ENCODE results near the gene SH3RF1.

Gene SH3RF1

GRCh38 chr4:169059306-169060211 is 211.2 kb downstream of the SH3RF1 start:
- no peak for DNase-seq

DNA sequence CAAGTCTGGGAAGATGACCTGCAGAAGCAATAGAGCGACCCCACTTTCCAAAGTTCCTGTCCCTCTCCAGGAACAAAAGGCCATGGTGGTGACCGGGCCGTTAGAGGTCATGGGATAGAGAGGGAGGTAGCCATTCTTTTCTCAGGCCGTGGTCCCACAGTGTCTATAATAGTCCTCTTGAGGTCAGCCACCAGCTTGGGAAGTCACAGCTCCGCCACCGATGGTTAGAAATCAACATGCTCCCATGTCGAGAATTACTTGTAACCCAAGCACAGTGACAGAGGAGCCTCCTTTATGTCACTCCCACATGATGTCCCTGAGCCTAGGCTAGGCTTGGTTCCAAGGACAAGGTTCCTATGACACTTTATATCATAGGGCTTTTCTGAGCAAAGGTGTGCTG is 212.4 kb downstream of the SH3RF1 start:
- DNase-seq: no peak

DNA sequence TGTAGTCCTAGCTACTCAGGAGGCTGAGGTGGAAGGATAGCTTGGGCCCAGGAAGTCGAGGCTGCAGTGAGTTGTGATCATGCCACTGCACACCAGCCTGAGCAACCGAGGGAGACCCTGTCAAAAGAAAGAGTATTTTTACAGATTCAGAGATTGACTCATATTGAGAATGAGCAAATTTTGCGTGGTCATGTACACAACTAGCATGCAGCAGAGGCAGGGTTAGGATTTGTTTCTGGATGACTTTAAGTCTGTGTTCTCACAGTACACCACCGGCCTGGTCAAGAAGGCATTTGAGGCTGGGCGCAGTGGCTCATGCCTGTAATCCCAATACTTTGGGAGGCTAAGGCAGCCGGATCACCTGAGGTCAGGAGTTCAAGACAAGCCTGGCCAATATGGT is 215.9 kb downstream of the SH3RF1 start:
- no peak for DNase-seq

DNA sequence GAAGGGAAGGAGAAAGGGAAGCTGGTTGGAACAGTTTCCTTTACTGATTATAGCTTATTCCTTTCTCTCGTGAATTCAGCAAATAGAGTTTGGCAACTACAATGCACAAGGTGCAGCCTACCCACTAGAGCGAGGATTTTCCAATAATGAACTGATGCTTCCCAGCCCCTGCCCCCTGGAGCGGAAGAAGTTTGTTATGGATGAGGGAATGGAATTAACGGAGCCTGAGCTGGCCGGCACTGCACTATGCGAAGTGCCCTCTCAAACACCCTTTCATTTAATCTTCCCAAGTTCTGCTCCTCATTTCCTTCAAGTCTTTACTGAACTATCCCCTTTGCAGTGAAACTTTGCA is 218.2 kb downstream of the SH3RF1 start:
- no peak for DNase-seq

DNA sequence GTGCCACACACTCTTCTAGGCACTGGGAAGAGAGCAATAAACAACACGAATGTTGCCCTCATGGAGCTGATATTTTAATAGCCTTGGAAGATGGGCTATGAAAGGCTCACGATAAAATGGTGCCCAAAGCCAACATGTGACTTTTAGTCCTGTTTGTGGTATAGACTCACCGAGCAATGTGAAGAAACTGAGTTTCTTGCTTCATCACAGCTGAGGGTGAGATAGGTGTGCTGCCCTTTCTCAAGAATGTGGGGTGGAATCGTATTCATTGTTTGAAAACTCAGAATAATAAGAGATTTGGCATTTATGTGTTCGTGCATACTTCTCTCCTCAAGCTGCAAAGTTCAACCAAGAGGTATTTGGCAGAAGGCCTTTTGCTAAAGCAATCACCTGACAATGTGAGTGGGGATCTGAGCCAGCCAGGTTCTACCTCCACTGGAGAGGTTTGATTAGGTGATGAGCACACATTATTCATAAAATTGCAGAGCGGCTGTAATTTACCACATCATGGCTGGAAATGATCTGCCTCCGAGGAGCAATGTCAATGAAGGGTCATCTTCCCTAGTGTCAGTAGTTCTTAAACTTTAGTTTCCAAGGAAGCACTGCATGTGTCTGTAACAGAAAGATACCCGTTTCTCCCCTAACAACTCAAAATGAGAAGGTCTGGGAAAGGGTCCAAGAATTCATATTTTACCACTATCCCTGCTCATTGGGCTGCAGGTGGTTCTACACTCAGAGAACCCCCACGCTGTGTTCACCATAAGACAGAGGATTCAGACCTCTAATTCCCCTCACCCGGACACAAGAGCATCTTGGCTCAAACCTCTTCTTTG is 218.8 kb downstream of the SH3RF1 start:
- no peak for DNase-seq

DNA sequence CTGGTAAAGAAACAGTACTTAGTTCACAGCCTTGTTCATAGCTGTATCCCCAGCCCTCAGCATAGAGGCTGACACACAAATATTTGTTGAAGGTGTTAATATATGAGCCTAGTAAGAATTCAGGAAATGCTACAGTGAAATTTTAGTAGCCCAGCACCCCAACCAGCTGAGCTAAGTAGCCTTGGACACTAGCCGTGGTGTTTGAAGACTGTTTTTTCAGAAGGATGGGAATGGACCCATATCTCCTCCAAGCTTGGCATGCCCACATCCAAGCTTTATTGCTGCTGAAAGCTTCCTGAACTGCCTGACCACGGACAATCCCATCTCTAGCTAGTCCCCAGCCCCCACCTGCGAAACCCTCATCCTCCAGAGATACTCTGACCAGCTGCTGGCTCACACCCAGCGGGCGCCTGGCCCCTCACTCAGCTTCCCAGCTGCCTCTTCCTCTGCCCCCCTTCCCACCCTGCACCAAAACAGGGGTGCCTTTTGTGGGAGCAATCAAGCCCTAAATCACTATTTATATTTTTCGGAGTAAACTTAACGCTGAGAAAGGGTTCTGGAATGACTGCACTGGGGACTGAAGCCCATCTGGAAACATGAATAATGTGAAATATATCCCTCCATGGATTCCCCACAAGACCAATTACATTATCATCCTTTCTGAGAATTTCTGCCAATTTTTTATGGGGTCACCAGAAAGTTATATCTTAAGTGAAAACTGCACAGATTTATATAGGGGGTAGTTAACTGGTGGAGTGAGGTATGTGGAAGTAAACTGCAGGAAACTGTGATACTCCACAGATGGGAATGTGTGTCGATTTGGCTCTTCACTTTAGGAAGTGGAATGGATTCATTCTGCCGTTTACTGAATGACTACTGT is 219.6 kb downstream of the SH3RF1 start:
- DNase-seq: no peak

DNA sequence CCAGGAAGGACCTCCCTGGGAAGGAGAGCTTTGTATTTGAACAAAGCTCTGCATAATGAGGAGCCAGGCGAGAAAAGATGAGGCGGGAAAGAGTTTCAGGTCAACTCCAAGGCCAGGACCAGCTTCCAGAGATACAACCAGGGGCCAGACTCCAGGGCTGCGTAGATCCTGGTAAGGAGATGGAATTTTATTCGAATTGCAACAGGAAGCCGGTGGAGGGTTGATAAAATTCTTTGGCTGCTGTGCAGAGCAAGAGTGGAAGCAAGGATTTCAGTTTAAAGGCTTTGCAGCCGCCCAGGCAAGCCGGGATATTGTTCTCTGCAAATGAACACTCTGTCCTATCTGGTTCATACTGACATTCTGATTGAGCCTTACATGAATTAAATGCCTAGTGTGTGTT is 220.5 kb downstream of the SH3RF1 start:
- DNase-seq: no peak

- DNase-seq: no peak
Measured at GRCh38 chr4:169048868-169049414, 221.8 kb downstream of the SH3RF1 start.

- no peak for DNase-seq
Measured at GRCh38 chr4:169047956-169048355, 222.8 kb downstream of the SH3RF1 start.

DNA sequence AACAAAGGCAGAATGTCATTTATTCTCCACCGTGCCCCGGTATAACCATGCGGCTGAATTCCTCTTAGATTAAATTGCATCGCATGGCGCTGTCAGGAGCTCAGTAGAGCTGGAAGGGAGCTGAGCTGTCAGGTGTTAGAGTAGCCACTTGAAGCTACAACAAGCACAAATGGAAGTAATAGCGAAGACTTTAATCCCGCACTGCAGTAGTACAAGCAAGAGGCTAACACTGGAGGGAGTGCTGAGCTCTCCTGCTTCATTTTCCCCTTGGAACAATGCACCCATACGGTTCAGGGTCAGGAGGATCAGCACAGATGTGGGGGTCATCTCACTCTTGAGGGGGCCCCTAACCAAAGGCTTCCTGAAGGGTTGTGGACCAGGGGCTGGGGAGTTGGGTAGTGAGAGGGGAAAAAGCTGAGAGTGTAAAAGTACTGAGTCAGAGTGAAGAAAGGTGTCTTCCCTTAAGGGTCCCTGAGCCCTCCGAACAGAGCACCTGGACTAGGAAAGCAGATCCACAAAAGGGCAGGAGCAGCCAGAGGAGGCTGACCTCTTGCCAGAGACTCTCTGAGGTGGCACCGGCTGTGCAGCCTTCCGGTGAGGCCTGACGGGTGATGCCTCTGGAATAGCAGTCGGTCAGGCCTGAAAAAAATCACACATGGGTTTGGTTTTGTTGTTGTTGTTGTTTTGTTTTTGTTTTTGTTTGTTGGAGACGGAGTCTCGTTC is 224.7 kb downstream of the SH3RF1 start:
- no peak for DNase-seq

- DNase-seq: no peak
Measured at GRCh38 chr4:169044714-169045447, 225.9 kb downstream of the SH3RF1 start.

Data from activated CD4-positive, alpha-beta T cell treated with anti-CD3 and anti-CD28 coated beads for 1 hour (primary cell).